Measurements from ENCODE around the gene ZWILCH. TPM values are rescaled to one million over a fixed set of nuclear protein-coding genes. Genes with fewer than 3 reads are reported as not detected.

Gene ZWILCH
- total and polyA plus RNA-seq, 4 donors: 1.5 to 11.3 (median 2.9) TPM

- 97% methylated on average over 6 of the region's 6 CpGs for WGBS
- no peak overlapping the region for H3K9ac ChIP-seq (ENCODE audit: low read depth in 1 of 2, low read length in 2 of 2)
- H3K27me3 ChIP-seq (ENCODE audit: control insufficient read depth in 4 of 4, insufficient read depth in 4 of 4, low read length in 3 of 4): no peaks in the 10 kb centered on the region
- no peaks in the 10 kb centered on the region for H3K36me3 ChIP-seq (ENCODE audit: control insufficient read depth in 4 of 4, insufficient read depth in 3 of 4, low read depth in 1 of 4, low read length in 3 of 4)
- no peak overlapping the region for H3K4me3 ChIP-seq (ENCODE audit: low read depth in 1 of 3, low read length in 3 of 3)
- no peak overlapping the region for H3K27ac ChIP-seq (ENCODE audit: low read depth in 1 of 2, low read length in 2 of 2)
- no peaks in the 10 kb centered on the region for H3K9me3 ChIP-seq (ENCODE audit: control insufficient read depth in 4 of 4, low read length in 3 of 4)
- no peak for TF ChIP-seq CTCF (IDR thresholded peaks at IDR 0.05; ENCODE audit: low read depth, low read length, missing input control)
- TF ChIP-seq NR2F2 (IDR thresholded peaks at IDR 0.05): no peak
- no peak for TF ChIP-seq RAD21 (IDR thresholded peaks at IDR 0.05)
- no peak for TF ChIP-seq YY1 (IDR thresholded peaks at IDR 0.05)
- no peak for TF ChIP-seq FOXA1 (IDR thresholded peaks at IDR 0.05)
- TF ChIP-seq ATF3 (IDR thresholded peaks at IDR 0.05): no peak
- no peak for TF ChIP-seq MAX (IDR thresholded peaks at IDR 0.05)
- no peak for TF ChIP-seq GABPA (IDR thresholded peaks at IDR 0.05 in 1 of 2, conservative IDR thresholded peaks at IDR 0.05 in 1 of 2)
- TF ChIP-seq HNF4A (conservative IDR thresholded peaks at IDR 0.05): no peak
- TF ChIP-seq SP1 (IDR thresholded peaks at IDR 0.05): no peak
- no peak for TF ChIP-seq ZBTB33 (IDR thresholded peaks at IDR 0.05)
- TF ChIP-seq FOXA2 (IDR thresholded peaks at IDR 0.05): no peak
- TF ChIP-seq REST (IDR thresholded peaks at IDR 0.05): no peak
- TF ChIP-seq RXRA (IDR thresholded peaks at IDR 0.05): no peak
- no peak for TF ChIP-seq JUND (IDR thresholded peaks at IDR 0.05)
- TF ChIP-seq TAF1 (conservative IDR thresholded peaks at IDR 0.05): no peak
- no peak for TF ChIP-seq HNF4G (IDR thresholded peaks at IDR 0.05)
- no peak for TF ChIP-seq EGR1 (IDR thresholded peaks at IDR 0.05; ENCODE audit: low read depth in 2 of 2)
- no peak for DNase-seq (ENCODE audit: low spot score)
- H3K4me1 ChIP-seq (ENCODE audit: control insufficient read depth in 4 of 4, insufficient read depth in 4 of 4, low read length in 3 of 4): no peaks in the 10 kb centered on the region
Observed at GRCh38 chr15:66558271-66558670, 53.1 kb downstream of the ZWILCH start.
